ENCODE data around the gene PCDH1. TPM values are rescaled to one million over a fixed set of nuclear protein-coding genes. Genes with fewer than 3 reads are reported as not detected.

Gene PCDH1
- total RNA-seq, 1 experiment from 2014 or later = 9.9 TPM

DNA sequence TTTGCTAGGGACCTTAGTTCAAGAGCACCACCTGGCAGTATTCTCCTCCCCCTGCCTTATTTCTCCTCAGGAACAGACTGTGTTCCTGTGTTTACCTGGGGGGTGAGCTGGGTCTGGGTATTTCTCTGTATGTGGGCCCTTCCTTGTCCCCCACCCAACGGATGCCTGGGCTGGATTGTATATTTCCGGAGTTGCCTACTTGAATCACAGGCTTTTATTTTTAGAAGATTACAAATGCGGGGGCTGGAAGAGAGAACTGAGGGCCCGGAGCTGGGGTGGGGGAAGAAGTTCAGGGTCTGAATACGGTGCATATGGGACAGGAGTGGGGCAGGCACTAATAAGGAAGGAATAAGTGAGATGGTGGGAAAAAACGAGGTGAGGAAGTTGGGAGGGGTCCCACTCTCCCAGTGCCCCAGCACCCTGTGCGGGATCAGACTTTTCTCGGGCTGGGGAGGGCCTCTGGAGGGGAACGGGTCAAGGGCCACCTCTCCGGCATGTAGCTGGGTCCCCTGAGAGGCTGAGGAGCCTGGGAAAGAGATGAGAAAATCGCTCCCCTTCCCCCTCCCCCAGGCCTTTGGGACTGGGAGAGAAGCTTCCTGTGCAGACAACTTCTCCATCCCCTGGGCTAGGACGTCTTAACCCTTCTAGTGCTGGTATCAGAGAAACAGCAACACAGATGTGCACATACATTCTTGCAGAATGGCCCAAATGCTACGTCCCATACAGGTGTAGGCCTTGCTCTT lies 42.1 kb downstream of the PCDH1 start:
- intact Hi-C loops (cut with micrococcal nuclease) = no loop called here
- no peak for DNase-seq (ENCODE audit: unreplicated experiment)
- ChIA-PET CTCF (interaction anchor here (0.6 to 1.2 kb wide), 6 partner anchors 10 to 213 kb away, joined by 3 to 5 read pairs (median 3); no protein-coding TSS in a partner anchor), POLR2A (no interaction called here)
- Mint-ChIP-seq H3K27me3 (ENCODE audit: insufficient read depth, unreplicated experiment) (no peaks in the 10 kb centered on the region), H3K9me3 (ENCODE audit: unreplicated experiment) (no peaks in the 10 kb centered on the region), H3K27ac (ENCODE audit: low read depth, unreplicated experiment) (no peak overlapping the region), H3K4me3 (ENCODE audit: unreplicated experiment) (no peak overlapping the region), H3K36me3 (ENCODE audit: insufficient read depth, unreplicated experiment) (no peaks in the 10 kb centered on the region), H3K4me1 (ENCODE audit: insufficient read depth, unreplicated experiment) (peaks cover 16% of the 10 kb centered on the region)
- BruUV-seq (replicated peaks) = no TSS peak
- TF ChIP-seq, protein P1, sequence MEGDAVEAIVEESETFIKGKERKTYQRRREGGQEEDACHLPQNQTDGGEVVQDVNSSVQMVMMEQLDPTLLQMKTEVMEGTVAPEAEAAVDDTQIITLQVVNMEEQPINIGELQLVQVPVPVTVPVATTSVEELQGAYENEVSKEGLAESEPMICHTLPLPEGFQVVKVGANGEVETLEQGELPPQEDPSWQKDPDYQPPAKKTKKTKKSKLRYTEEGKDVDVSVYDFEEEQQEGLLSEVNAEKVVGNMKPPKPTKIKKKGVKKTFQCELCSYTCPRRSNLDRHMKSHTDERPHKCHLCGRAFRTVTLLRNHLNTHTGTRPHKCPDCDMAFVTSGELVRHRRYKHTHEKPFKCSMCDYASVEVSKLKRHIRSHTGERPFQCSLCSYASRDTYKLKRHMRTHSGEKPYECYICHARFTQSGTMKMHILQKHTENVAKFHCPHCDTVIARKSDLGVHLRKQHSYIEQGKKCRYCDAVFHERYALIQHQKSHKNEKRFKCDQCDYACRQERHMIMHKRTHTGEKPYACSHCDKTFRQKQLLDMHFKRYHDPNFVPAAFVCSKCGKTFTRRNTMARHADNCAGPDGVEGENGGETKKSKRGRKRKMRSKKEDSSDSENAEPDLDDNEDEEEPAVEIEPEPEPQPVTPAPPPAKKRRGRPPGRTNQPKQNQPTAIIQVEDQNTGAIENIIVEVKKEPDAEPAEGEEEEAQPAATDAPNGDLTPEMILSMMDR (IDR thresholded peaks at IDR 0.05; ENCODE audit: unreplicated experiment) = no peak

DNA sequence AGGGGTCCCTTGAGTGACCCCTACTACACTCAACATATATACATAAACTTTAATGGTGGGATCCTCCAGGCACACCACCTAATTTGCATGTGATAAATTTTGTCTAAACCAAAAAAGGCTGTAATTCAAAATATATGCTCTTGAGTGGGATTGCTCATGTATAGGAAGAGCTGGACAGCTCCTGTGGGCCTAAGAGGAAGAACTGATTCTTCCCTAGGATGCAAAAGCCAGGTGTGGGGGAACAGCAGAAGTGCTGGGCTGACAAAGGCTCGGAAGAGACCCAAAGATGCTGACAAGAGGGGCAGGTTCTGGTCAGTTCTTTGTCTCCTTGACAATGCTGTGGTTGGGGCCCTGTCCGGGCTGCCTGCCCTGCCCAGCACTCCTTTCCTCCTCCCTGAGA lies 43.9 kb downstream of the PCDH1 start:
- Mint-ChIP-seq H3K4me3 (ENCODE audit: unreplicated experiment) (no peak overlapping the region), H3K4me1 (ENCODE audit: insufficient read depth, unreplicated experiment) (peaks cover 14% of the 10 kb centered on the region), H3K9me3 (ENCODE audit: unreplicated experiment) (no peaks in the 10 kb centered on the region), H3K36me3 (ENCODE audit: insufficient read depth, unreplicated experiment) (no peaks in the 10 kb centered on the region), H3K27ac (ENCODE audit: low read depth, unreplicated experiment) (no peak overlapping the region), H3K27me3 (ENCODE audit: insufficient read depth, unreplicated experiment) (no peaks in the 10 kb centered on the region)
- no TSS peak for BruUV-seq (replicated peaks)
- CTCF ChIA-PET = interaction anchor here (0.6 to 1.3 kb wide), 2 partner anchors 76 to 157 kb away, joined by 3 read pairs; no protein-coding TSS in a partner anchor
- POLR2A ChIA-PET = interaction anchor here (1.0 kb wide), 1 partner anchor 14 kb away, joined by 6 read pairs; no protein-coding TSS in a partner anchor
- no peak for DNase-seq (ENCODE audit: unreplicated experiment)
- TF ChIP-seq, protein P1 (IDR thresholded peaks at IDR 0.05; ENCODE audit: unreplicated experiment) = no peak
- intact Hi-C loops (cut with micrococcal nuclease) = no loop called here

GRCh38 chr5:141832131-141832530 lies 46.1 kb downstream of the PCDH1 start:
- Mint-ChIP-seq H3K27me3 (ENCODE audit: insufficient read depth, unreplicated experiment) (no peaks in the 10 kb centered on the region), H3K4me1 (ENCODE audit: insufficient read depth, unreplicated experiment) (peaks cover 14% of the 10 kb centered on the region), H3K27ac (ENCODE audit: low read depth, unreplicated experiment) (no peak overlapping the region), H3K36me3 (ENCODE audit: insufficient read depth, unreplicated experiment) (no peaks in the 10 kb centered on the region), H3K9me3 (ENCODE audit: unreplicated experiment) (no peaks in the 10 kb centered on the region), H3K4me3 (ENCODE audit: unreplicated experiment) (no peak overlapping the region)
- intact Hi-C loops (cut with micrococcal nuclease) = no loop called here
- POLR2A ChIA-PET = interaction anchor here (0.9 to 1.8 kb wide), 4 partner anchors 10 to 136 kb away, joined by 3 to 5 read pairs (median 3); no protein-coding TSS in a partner anchor
- TF ChIP-seq, protein P1 (IDR thresholded peaks at IDR 0.05; ENCODE audit: unreplicated experiment) = no peak
- no TSS peak for BruUV-seq (replicated peaks)
- no peak for DNase-seq (ENCODE audit: unreplicated experiment)
- CTCF ChIA-PET = interaction anchor here (0.5 to 1.6 kb wide), 8 partner anchors 13 to 624 kb away, joined by 3 to 5 read pairs (median 3); partner anchors contain the start of gene RNF14

DNA sequence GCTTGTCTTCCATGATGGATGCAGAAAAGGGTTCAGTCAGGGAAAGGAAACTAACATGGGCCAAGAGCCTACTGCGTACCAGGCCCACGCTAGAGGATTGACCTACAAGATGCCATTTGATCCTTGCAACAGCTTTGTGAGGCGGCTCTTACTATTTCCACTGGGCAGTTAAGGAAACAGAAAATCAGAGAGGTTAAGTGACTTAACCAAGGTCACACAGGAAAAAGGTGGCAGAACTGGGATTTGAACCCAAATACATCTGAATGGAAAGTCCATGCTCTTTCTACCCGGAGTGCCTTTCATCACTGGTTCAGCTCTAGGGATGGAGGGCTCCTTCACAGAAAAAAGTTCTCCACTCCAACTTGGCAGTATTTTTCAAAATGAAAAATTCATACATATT lies 50.0 kb downstream of the PCDH1 start:
- Mint-ChIP-seq H3K4me1 (ENCODE audit: insufficient read depth, unreplicated experiment) (peaks cover 9% of the 10 kb centered on the region), H3K27ac (ENCODE audit: low read depth, unreplicated experiment) (no peak overlapping the region), H3K4me3 (ENCODE audit: unreplicated experiment) (no peak overlapping the region), H3K27me3 (ENCODE audit: insufficient read depth, unreplicated experiment) (no peaks in the 10 kb centered on the region), H3K36me3 (ENCODE audit: insufficient read depth, unreplicated experiment) (no peaks in the 10 kb centered on the region), H3K9me3 (ENCODE audit: unreplicated experiment) (no peaks in the 10 kb centered on the region)
- intact Hi-C loops (cut with micrococcal nuclease) = no loop called here
- no peak for DNase-seq (ENCODE audit: unreplicated experiment)
- ChIA-PET POLR2A (no interaction called here), CTCF (interaction anchor here (1.0 to 5.7 kb wide), 4 partner anchors 13 to 163 kb away, joined by 3 to 28 read pairs (median 5); no protein-coding TSS in a partner anchor)
- no TSS peak for BruUV-seq (replicated peaks)
- TF ChIP-seq, protein P1 (IDR thresholded peaks at IDR 0.05; ENCODE audit: unreplicated experiment) = no peak

All from MCF 10A (cell line).